Fibroblast of lung (primary cell): ENCODE results near the gene CADPS.

ENCODE experiments used
- CTCF ChIP-seq, 2 donors: IDR thresholded peaks in 1 of 2; conservative IDR thresholded peaks in 1 of 2; 1 replicate in 1 of 2; 2 replicates in 1 of 2; pipeline ENCODE4 v1.5.1; 2011 to 2012; ENCODE audit warnings: low read length in 2 of 2, control low read depth in 1 of 2, inconsistent platforms in 1 of 2, low read depth in 1 of 2, mild to moderate bottlenecking in 1 of 2
- EZH2 ChIP-seq: IDR thresholded peaks from 2 replicates; pipeline ENCODE4 v1.5.1; 2012; ENCODE audit warnings: low read length, control low read depth, mild to moderate bottlenecking; ENCODE audit errors: missing control alignments

GRCh38 chr3:62567097-62568021 is 307.9 kb downstream of the CADPS start:
- TF ChIP-seq CTCF (conservative IDR thresholded peaks at IDR 0.05 in 1 of 2, IDR thresholded peaks at IDR 0.05 in 1 of 2; ENCODE audit: low read depth in 1 of 2, low read length in 2 of 2) (no peak), EZH2 (no peak)
